ENCODE data around the gene TDRD7. TPM values are rescaled to one million over a fixed set of nuclear protein-coding genes. Genes with fewer than 3 reads are reported as not detected.

The TDRD7 gene
- total and polyA plus RNA-seq, 2 of the 8 experiments (the other 6 are each of a cell fraction or from before 2014, with no cell fraction given) = 1.2 to 2.3 TPM

DNA sequence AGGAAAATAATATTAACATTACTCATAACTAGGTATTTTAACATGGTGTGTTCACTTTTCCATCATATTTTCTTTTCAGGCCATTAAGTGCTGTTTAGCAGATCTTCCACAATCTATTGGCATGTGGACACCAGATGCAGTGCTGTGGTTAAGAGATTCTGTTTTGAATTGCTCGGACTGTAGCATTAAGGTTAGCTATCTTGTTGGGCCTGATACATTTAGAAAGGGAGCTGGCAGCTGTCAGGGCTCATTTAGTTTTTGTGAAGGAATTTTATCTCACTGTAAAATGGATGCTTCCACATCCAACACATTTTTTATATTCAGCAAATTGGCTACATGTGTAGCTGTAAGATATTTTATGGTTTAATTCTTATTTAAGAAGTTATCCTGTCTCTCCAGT is 68.9 kb downstream of the TDRD7 start:
- peaks cover 0 to 3% (median 0%) of the 10 kb centered on the region in 4 experiments; a peak in 1 of 7 replicates for H3K27me3 ChIP-seq (replicated peaks in 1 of 4; ENCODE audit: control insufficient read depth in 3 of 4, extremely low read depth in 1 of 4, insufficient read depth in 3 of 4, low read length in 3 of 4)
- ChIA-PET POLR2A (ENCODE audit: partially characterized antibody) (interaction anchor here (1.4 kb wide), 1 partner anchor 122 kb away, joined by 4 read pairs; no protein-coding TSS in a partner anchor), CTCF (ENCODE audit: partially characterized antibody) (interaction anchor here (0.7 to 5.5 kb wide), 7 partner anchors 12 to 134 kb away, joined by 3 to 69 read pairs (median 9); partner anchors contain the start of gene TMOD1)
- TF ChIP-seq JUND (IDR thresholded peaks at IDR 0.05; ENCODE audit: low read length) = no peak
- no peak for TF ChIP-seq SUZ12 (IDR thresholded peaks at IDR 0.05; ENCODE audit: low read length)
- no peak for TF ChIP-seq POLR2A (IDR thresholded peaks at IDR 0.05; ENCODE audit: control extremely low read depth in 1 of 2, low read depth in 2 of 2, low read length in 2 of 2)
- no peak for TF ChIP-seq BACH1 (IDR thresholded peaks at IDR 0.05; ENCODE audit: low read length)
- no peak for TF ChIP-seq JUN (IDR thresholded peaks at IDR 0.05; ENCODE audit: low read depth, low read length)
- TF ChIP-seq, protein P1, sequence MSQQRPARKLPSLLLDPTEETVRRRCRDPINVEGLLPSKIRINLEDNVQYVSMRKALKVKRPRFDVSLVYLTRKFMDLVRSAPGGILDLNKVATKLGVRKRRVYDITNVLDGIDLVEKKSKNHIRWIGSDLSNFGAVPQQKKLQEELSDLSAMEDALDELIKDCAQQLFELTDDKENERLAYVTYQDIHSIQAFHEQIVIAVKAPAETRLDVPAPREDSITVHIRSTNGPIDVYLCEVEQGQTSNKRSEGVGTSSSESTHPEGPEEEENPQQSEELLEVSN (IDR thresholded peaks at IDR 0.05) = no peak
- TF ChIP-seq KDM5A (IDR thresholded peaks at IDR 0.05; ENCODE audit: low read length) = no peak

More for the DNA sequence above, 68.9 kb downstream of the TDRD7 start:
- Histone ChIP-seq H3K23me2 (ENCODE audit: low read depth, low read length) (no peaks in the 10 kb centered on the region), H3K79me1 (ENCODE audit: low read depth, low read length) (no peaks in the 10 kb centered on the region), H2BK5ac (ENCODE audit: low read depth, low read length) (no peak overlapping the region), H3K4me1 (replicated peaks in 1 of 4; ENCODE audit: control insufficient read depth in 3 of 4, insufficient read depth in 4 of 4, low read length in 3 of 4) (no peaks in the 10 kb centered on the region), H3K79me2 (ENCODE audit: control insufficient read depth in 1 of 2, insufficient read depth in 2 of 2, low read length in 2 of 2) (no peaks in the 10 kb centered on the region), H4K5ac (ENCODE audit: insufficient read length, low read depth, low read length) (no peak overlapping the region), H3K4me2 (ENCODE audit: insufficient read depth in 1 of 2, low read depth in 2 of 2, low read length in 2 of 2) (no peak overlapping the region), H4K91ac (replicated peaks; ENCODE audit: insufficient read length, low read length) (no peak overlapping the region), H2AFZ (ENCODE audit: low read length) (no peak overlapping the region), H3K18ac (ENCODE audit: extremely low read depth, low read length) (no peak overlapping the region), H3K4ac (replicated peaks; ENCODE audit: insufficient read length, low read depth, low read length) (no peak overlapping the region), H2BK20ac (ENCODE audit: low read length) (no peak overlapping the region), H2BK12ac (ENCODE audit: low read depth, low read length) (no peak overlapping the region), H4K20me1 (replicated peaks in 1 of 2; ENCODE audit: control insufficient read depth in 1 of 2, insufficient read depth in 2 of 2, low read length in 2 of 2) (no peaks in the 10 kb centered on the region), H4K8ac (ENCODE audit: extremely low read depth, insufficient read depth, low read length) (no peak overlapping the region), H3K27ac (ENCODE audit: low read depth, low read length) (no peak overlapping the region), H3K23ac (ENCODE audit: insufficient read length) (no peak overlapping the region), H3K4me3 (ENCODE audit: extremely low read depth in 1 of 4, insufficient read depth in 2 of 4, low read depth in 3 of 4, low read length in 4 of 4) (no peak overlapping the region), H3K56ac (replicated peaks; ENCODE audit: insufficient read length, low read depth, low read length) (no peak overlapping the region), H3K36me3 (ENCODE audit: control insufficient read depth in 2 of 4, insufficient read depth in 4 of 4, low read length in 3 of 4) (no peaks in the 10 kb centered on the region), H3K9ac (replicated peaks in 1 of 4; ENCODE audit: extremely low read depth in 1 of 4, low read depth in 3 of 4, low read length in 3 of 4) (no peak overlapping the region), H3K9me3 (ENCODE audit: insufficient read depth in 2 of 2, low read depth in 1 of 2, low read length in 1 of 2) (no peaks in the 10 kb centered on the region), H3K14ac (ENCODE audit: insufficient read length) (no peak overlapping the region), H2BK15ac (ENCODE audit: low read length) (no peak overlapping the region), H2AK5ac (ENCODE audit: low read depth, low read length) (no peak overlapping the region), H2BK120ac (replicated peaks; ENCODE audit: low read depth, low read length) (no peak overlapping the region)
- no peak for FAIRE-seq
- WGBS, 2 experiments (ENCODE audit: extremely low coverage in 1 of 2, insufficient coverage in 1 of 2, insufficient read length in 1 of 2, insufficient replicate concordance in 2 of 2, low coverage in 1 of 2, low lambda C conversion rate in 2 of 2, missing lambda C conversion rate in 1 of 2) = 96% methylated on average over 1 of the region's 1 CpG; no CpG with 5 or more reads in 1 of the 2 experiments
- no peak for DNase-seq (ENCODE audit: low read depth in 1 of 2, low spot score in 2 of 2)

Data from H1 (cell line).